ENCODE results near the gene DMRTB1.

The DMRTB1 gene

DNA sequence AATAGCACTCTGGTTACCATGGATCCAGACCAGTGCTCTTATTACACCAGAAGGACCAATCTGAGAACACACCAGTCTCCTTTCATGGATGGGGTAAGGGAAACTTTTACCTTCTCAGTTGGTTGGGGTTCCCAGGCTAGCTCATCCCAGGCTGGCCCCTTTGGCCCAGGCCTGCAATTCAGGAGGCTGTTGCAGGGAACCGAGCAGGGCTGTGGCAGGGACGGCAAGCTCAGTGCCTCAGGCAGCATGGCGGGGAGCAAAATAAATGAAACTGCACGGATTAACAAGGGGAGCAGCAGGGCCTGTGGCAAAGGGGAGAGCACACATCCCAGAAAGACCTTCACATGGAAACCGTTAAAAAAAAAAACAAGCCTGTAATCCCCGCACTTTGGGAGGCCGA is 57.0 kb downstream of the DMRTB1 start:
- Histone ChIP-seq H3K36me3 (ENCODE audit: control insufficient read depth, insufficient read depth, low read length) (no peaks in the 10 kb centered on the region), H3K27me3 (ENCODE audit: control insufficient read depth, insufficient read depth, low read length, poor library complexity, severe bottlenecking) (no peaks in the 10 kb centered on the region), H3K9me3 (ENCODE audit: control insufficient read depth, low read length) (no peaks in the 10 kb centered on the region), H3K4me1 (ENCODE audit: control insufficient read depth, insufficient read depth, low read length) (peaks cover 21% of the 10 kb centered on the region), H3K4me3 (ENCODE audit: insufficient read depth, low read depth, low read length) (no peak overlapping the region), H3K27ac (ENCODE audit: insufficient read depth, low read depth, low read length, poor library complexity, severe bottlenecking) (no peak overlapping the region)
- WGBS, 2 experiments: 91% methylated on average over 7 of the region's 7 CpGs

Measured in ectodermal cell (in vitro differentiated cells).